GM12878 (cell line): Measurements from ENCODE around the gene CCDC28B. TPM values are rescaled to one million over a fixed set of nuclear protein-coding genes. Genes with fewer than 3 reads are reported as not detected.

Source experiments
- ASH2L ChIP-seq: fragments of 300-600, 200-600 bp; sonication (generic); IDR thresholded peaks from 2 replicates; pipeline ENCODE4 v1.6.1; 2017; ENCODE audit warnings: low read depth, mild to moderate bottlenecking, borderline replicate concordance
- BACH1 ChIP-seq: fragments of 450-650 bp; IDR thresholded peaks from 2 replicates; pipeline ENCODE4 v1.6.1; 2017; ENCODE audit warnings: mild to moderate bottlenecking, borderline replicate concordance
- BHLHE40 ChIP-seq, 2 experiments: fragments of 450-650 bp in 1 of 2; IDR thresholded peaks; 2 replicates each; pipeline ENCODE4 v1.6.1; 2011 to 2017; ENCODE audit warnings: low read depth in 2 of 2, borderline replicate concordance in 1 of 2, improper control_type of control experiment in 1 of 2, low read length in 1 of 2, mild to moderate bottlenecking in 1 of 2
- DPF2 ChIP-seq: fragments of 450-650 bp; IDR thresholded peaks from 2 replicates; pipeline ENCODE4 v1.6.1; 2017; ENCODE audit warnings: mild to moderate bottlenecking
- FOXM1 ChIP-seq: IDR thresholded peaks from 2 replicates; pipeline ENCODE4 v1.6.1; 2012; ENCODE audit warnings: low read depth, mild to moderate bottlenecking, inconsistent platforms, low read length, moderate library complexity
- GATAD2B ChIP-seq: fragments of 450-650 bp; conservative IDR thresholded peaks from 2 replicates; pipeline ENCODE4 v1.6.1; 2017; ENCODE audit warnings: low read depth, mild to moderate bottlenecking, moderate library complexity
- HDAC6 ChIP-seq: fragments of 200-600 bp; sonication (generic); IDR thresholded peaks from one replicate; pipeline ENCODE4 v1.8.0; 2017; ENCODE audit warnings: antibody characterized with exemption; ENCODE audit not compliant: unreplicated experiment
- IRF4 ChIP-seq: IDR thresholded peaks from 2 replicates; pipeline ENCODE4 v1.6.1; 2011; ENCODE audit warnings: low read depth, low read length
- MYC ChIP-seq: IDR thresholded peaks from 2 replicates; pipeline ENCODE4 v1.6.1; 2011; ENCODE audit warnings: mild to moderate bottlenecking, low read length, moderate library complexity, inconsistent platforms; ENCODE audit not compliant: insufficient read depth, insufficient replicate concordance, insufficient read length, severe bottlenecking
- NFYB ChIP-seq: IDR thresholded peaks from 2 replicates; pipeline ENCODE4 v1.6.1; 2011; ENCODE audit warnings: low read depth, mild to moderate bottlenecking, low read length, improper control_type of control experiment, moderate library complexity; ENCODE audit not compliant: insufficient read depth
- NR2F1 ChIP-seq: fragments of 450-650 bp; conservative IDR thresholded peaks from 2 replicates; pipeline ENCODE4 v1.6.1; 2017; ENCODE audit warnings: mild to moderate bottlenecking
- PML ChIP-seq: IDR thresholded peaks from 2 replicates; pipeline ENCODE4 v1.6.1; 2012; ENCODE audit warnings: low read length, inconsistent platforms
- SMC3 ChIP-seq: IDR thresholded peaks from 2 replicates; pipeline ENCODE4 v1.6.1; 2011; ENCODE audit warnings: low read length, improper control_type of control experiment, borderline replicate concordance
- SPI1 ChIP-seq: IDR thresholded peaks from 2 replicates; pipeline ENCODE4 v1.6.1; 2011; ENCODE audit warnings: low read depth, mild to moderate bottlenecking, low read length, moderate library complexity, borderline replicate concordance; ENCODE audit not compliant: insufficient read depth
- ZSCAN29 ChIP-seq: fragments of 450-650 bp; IDR thresholded peaks from 2 replicates; pipeline ENCODE4 v1.6.1; 2017; ENCODE audit warnings: mild to moderate bottlenecking, moderate library complexity
- polyA plus RNA-seq, 11 experiments: library from polyadenylated mRNA; depleted of rRNA in 4 of 11; unstranded in 6 of 11; stranded (reverse) in 5 of 11; fragments of >200 nt; fragmentation: Nextera tagmentation in 4 of 11; fragmentation: Illumina TruSeq in 1 of 11; extraction: Ambion mirVana in 4 of 11; extraction: Trizol in 1 of 11; gene quantifications; 1 replicate in 1 of 11; 2 replicates in 10 of 11; pipeline versions ENCODE4 v1.2.1 to v1.2.3, GENCODE V29; 2011 to 2016; ENCODE audit warnings: inconsistent platforms in 2 of 11, missing spikeins in 2 of 11, low read depth in 1 of 11
- total RNA-seq, 4 experiments: library from RNA; depleted of rRNA in 3 of 4; stranded (reverse); fragments of >200 nt in 3 of 4; fragmentation: Illumina TruSeq in 1 of 4; extraction: Trizol in 1 of 4; gene quantifications; 2 replicates each; pipeline versions ENCODE4 v1.2.1 to v1.2.3, GENCODE V29; 2013 to 2021
- TF ChIP-seq, protein P1 (sequence below), 3 experiments: IDR thresholded peaks in 2 of 3; conservative IDR thresholded peaks in 1 of 3; 2 replicates each; pipeline ENCODE4 v1.5.1; 2011; ENCODE audit warnings: low read depth in 3 of 3, low read length in 3 of 3, mild to moderate bottlenecking in 3 of 3, control low read depth in 2 of 3, moderate library complexity in 2 of 3, inconsistent platforms in 1 of 3, mixed read lengths in 1 of 3; ENCODE audit not compliant: control insufficient read depth in 2 of 3, insufficient read depth in 1 of 3; ENCODE audit errors: extremely low read depth in 1 of 3
- TF ChIP-seq, protein P2 (sequence below): fragments of 450-650 bp; IDR thresholded peaks from 2 replicates; pipeline ENCODE4 v1.6.1; 2016; ENCODE audit warnings: mild to moderate bottlenecking, moderate library complexity, borderline replicate concordance
- TF ChIP-seq, protein P3 (sequence below): fragments of 450-650 bp; formaldehyde crosslinking; IDR thresholded peaks from 2 replicates; pipeline ENCODE4 v1.5.0; 2022; ENCODE audit warnings: mild to moderate bottlenecking, missing genetic modification characterization

The CCDC28B gene
- total and polyA plus RNA-seq, 10 of the 15 experiments (the other 5 are each of a cell fraction or from before 2014, with no cell fraction given), result 10.5 to 135 (median 90.6) TPM

DNA sequence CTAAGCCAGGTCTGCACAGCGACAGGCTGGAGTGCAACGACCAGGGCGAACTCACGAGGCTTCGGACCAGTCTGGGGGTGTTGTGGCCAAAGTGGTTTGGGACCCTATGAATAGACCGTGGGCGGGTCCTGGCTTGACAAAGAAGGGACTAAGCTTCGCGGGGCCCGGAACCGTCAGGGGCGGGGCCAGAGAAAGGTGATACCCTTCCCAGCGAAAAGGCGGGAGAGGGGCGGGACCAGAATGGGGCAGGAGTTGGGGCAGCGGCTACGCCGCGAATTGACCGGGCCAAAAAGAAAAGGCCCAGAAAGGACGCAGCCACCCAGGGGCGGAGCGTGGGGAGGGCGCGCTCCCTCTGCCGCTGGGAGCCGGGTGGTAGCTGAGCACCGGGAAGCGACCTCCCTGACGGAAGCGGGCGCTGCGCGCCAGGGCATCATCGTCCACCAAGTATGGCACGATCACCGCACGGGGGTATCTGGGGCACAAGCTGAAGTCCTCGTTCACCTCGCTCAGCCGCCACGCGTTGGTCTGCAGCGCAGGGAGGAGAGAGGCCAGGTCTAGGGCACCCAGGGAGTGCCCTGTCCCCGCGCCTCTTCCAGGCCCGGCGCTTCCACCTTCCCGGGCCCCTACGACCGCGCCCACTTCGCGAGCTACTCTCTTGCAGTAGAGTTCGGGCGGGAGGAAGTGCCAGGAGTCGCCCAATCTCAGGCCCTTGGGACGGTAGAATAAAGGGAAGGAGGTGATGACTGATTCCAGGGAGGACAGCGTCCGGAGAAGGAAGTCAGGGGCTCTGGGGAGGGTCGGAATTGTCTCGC is 40.0 kb downstream of the CCDC28B start (continued):
- 0 out of 2 replicates have a peak, but pooled peaks have one; percentile 23 for TF ChIP-seq DPF2
- no peak for TF ChIP-seq FOXM1
- peak; percentile 83 for TF ChIP-seq GATAD2B
- TF ChIP-seq SMC3, result peak; percentile 10; the same call in 1 of the 2 replicates
- TF ChIP-seq NR2F1, result 0 out of 2 replicates have a peak, but pooled peaks have one; percentile 51
- TF ChIP-seq, protein P1, sequence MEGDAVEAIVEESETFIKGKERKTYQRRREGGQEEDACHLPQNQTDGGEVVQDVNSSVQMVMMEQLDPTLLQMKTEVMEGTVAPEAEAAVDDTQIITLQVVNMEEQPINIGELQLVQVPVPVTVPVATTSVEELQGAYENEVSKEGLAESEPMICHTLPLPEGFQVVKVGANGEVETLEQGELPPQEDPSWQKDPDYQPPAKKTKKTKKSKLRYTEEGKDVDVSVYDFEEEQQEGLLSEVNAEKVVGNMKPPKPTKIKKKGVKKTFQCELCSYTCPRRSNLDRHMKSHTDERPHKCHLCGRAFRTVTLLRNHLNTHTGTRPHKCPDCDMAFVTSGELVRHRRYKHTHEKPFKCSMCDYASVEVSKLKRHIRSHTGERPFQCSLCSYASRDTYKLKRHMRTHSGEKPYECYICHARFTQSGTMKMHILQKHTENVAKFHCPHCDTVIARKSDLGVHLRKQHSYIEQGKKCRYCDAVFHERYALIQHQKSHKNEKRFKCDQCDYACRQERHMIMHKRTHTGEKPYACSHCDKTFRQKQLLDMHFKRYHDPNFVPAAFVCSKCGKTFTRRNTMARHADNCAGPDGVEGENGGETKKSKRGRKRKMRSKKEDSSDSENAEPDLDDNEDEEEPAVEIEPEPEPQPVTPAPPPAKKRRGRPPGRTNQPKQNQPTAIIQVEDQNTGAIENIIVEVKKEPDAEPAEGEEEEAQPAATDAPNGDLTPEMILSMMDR (IDR thresholded peaks at IDR 0.05 in 2 of 3, conservative IDR thresholded peaks at IDR 0.05 in 1 of 3; ENCODE audit: control insufficient read depth in 2 of 3, extremely low read depth in 1 of 3, insufficient read depth in 1 of 3, low read depth in 3 of 3, low read length in 3 of 3), result peak in 2 of 3 experiments; percentile 27 to 46; a peak in 3 of 6 replicates
- no peak for TF ChIP-seq NFYB
- TF ChIP-seq, protein P2, sequence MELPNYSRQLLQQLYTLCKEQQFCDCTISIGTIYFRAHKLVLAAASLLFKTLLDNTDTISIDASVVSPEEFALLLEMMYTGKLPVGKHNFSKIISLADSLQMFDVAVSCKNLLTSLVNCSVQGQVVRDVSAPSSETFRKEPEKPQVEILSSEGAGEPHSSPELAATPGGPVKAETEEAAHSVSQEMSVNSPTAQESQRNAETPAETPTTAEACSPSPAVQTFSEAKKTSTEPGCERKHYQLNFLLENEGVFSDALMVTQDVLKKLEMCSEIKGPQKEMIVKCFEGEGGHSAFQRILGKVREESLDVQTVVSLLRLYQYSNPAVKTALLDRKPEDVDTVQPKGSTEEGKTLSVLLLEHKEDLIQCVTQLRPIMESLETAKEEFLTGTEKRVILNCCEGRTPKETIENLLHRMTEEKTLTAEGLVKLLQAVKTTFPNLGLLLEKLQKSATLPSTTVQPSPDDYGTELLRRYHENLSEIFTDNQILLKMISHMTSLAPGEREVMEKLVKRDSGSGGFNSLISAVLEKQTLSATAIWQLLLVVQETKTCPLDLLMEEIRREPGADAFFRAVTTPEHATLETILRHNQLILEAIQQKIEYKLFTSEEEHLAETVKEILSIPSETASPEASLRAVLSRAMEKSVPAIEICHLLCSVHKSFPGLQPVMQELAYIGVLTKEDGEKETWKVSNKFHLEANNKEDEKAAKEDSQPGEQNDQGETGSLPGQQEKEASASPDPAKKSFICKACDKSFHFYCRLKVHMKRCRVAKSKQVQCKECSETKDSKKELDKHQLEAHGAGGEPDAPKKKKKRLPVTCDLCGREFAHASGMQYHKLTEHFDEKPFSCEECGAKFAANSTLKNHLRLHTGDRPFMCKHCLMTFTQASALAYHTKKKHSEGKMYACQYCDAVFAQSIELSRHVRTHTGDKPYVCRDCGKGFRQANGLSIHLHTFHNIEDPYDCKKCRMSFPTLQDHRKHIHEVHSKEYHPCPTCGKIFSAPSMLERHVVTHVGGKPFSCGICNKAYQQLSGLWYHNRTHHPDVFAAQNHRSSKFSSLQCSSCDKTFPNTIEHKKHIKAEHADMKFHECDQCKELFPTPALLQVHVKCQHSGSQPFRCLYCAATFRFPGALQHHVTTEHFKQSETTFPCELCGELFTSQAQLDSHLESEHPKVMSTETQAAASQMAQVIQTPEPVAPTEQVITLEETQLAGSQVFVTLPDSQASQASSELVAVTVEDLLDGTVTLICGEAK, result 0 out of 2 replicates have a peak, but pooled peaks have one; percentile 21
- TF ChIP-seq, protein P3, sequence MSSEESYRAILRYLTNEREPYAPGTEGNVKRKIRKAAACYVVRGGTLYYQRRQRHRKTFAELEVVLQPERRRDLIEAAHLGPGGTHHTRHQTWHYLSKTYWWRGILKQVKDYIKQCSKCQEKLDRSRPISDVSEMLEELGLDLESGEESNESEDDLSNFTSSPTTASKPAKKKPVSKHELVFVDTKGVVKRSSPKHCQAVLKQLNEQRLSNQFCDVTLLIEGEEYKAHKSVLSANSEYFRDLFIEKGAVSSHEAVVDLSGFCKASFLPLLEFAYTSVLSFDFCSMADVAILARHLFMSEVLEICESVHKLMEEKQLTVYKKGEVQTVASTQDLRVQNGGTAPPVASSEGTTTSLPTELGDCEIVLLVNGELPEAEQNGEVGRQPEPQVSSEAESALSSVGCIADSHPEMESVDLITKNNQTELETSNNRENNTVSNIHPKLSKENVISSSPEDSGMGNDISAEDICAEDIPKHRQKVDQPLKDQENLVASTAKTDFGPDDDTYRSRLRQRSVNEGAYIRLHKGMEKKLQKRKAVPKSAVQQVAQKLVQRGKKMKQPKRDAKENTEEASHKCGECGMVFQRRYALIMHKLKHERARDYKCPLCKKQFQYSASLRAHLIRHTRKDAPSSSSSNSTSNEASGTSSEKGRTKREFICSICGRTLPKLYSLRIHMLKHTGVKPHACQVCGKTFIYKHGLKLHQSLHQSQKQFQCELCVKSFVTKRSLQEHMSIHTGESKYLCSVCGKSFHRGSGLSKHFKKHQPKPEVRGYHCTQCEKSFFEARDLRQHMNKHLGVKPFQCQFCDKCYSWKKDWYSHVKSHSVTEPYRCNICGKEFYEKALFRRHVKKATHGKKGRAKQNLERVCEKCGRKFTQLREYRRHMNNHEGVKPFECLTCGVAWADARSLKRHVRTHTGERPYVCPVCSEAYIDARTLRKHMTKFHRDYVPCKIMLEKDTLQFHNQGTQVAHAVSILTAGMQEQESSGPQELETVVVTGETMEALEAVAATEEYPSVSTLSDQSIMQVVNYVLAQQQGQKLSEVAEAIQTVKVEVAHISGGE, result no peak
- TF ChIP-seq PML, result no peak
- TF ChIP-seq BACH1, result no peak
- TF ChIP-seq ASH2L, result no peak
- TF ChIP-seq HDAC6, result no peak
- peak in 1 of 2 experiments; percentile 51; a peak in 1 of 4 replicates for TF ChIP-seq BHLHE40 (IDR thresholded peaks at IDR 0.05; ENCODE audit: borderline replicate concordance in 1 of 2, low read depth in 2 of 2, low read length in 1 of 2)
- TF ChIP-seq MYC, result peak; percentile 40
- TF ChIP-seq ZSCAN29, result no peak
- 0 out of 2 replicates have a peak, but pooled peaks have one; percentile 33 for TF ChIP-seq SPI1
- no peak for TF ChIP-seq IRF4
- TF ChIP-seq, all 136 proteins: peak for 13
